Activated CD4-positive, CD25-positive, alpha-beta regulatory T cell treated with anti-CD3 and anti-CD28 coated beads, Interleukin-2, amount 50 U/mL, for 72 hours (primary cell): ENCODE measurements around the gene ZGLP1.
"Not testable (repeated sequence)": the region's sequence is repeated elsewhere in the genome, so short reads cannot be mapped to it uniquely, and the experiment has no call there.

ENCODE experiments used
- DNase-seq: peaks from one replicate; pipeline ENCODE4 v3.0.0; 2021

The ZGLP1 gene

DNA sequence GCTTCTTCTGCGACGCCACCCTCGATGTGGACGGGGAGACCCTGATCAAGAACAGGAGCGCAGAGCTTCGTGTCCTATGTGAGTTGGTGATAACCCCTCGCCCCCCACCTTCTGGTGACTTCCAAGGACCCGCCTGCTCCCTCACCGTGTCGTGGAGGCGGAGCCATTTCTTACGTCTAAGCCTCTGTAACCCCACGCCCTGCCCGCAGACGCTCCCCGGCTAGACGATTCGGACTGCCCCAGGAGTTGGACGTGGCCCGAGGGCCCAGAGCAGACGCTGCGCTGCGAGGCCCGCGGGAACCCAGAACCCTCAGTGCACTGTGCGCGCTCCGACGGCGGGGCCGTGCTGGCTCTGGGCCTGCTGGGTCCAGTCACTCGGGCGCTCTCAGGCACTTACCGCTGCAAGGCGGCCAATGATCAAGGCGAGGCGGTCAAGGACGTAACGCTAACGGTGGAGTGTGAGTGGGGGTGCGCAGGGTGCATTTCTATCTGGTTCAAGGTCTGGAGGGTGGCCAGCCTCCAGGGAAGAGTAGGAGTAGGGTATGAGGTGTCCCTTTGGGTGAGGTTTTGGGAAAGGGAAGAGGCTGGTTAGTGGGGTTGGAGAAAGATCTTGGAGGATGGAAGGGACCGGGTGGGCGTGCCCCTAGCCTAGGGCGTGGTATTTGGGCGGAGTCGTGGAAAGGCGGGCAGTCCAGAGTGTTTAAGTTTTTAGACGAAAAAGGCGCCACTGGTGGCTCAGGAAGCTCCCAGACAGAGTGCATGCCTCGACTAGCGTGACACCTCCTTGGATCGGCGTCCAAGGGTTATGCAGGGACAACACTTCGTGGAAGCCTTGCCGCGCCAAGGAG, 16.6 kb downstream of the ZGLP1 start:
- DNase-seq = no peak

DNA sequence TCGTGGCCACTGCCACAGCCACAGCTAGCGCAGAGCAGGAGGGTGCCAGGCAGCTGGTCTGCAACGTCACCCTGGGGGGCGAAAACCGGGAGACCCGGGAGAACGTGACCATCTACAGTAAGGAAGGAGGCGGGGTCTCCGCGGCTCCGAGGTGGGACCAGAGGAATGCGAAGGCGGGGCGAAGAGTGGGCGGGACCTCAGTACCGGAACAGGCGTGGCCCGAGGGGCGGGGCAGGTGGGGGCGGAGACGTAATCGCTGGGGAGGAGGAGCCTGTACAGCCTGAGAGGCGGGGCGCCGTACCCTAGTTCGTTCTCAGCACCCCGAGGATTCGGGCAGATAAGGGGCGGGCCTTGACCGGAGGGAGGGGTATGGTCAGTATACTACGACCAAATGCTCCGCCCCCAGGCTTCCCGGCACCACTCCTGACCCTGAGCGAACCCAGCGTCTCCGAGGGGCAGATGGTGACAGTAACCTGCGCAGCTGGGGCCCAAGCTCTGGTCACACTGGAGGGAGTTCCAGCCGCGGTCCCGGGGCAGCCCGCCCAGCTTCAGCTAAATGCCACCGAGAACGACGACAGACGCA, 17.3 kb downstream of the ZGLP1 start:
- peak; percentile 71 for DNase-seq

DNA sequence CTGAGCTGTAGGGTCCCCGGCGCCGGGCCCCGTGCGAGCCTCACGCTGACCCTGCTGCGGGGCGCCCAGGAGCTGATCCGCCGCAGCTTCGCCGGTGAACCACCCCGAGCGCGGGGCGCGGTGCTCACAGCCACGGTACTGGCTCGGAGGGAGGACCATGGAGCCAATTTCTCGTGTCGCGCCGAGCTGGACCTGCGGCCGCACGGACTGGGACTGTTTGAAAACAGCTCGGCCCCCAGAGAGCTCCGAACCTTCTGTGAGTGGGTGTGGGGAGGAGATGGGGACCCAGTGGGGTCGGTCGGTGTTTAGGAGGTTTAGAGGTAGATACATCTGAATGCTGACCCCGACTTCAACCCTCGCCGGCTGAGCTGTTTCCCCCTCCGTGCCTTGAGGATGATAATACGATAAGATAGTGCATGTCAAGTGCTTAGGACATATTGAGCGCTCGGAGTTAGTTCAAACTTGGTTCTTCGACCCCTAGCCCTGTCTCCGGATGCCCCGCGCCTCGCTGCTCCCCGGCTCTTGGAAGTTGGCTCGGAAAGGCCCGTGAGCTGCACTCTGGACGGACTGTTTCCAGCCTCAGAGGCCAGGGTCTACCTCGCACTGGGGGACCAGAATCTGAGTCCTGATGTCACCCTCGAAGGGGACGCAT, 17.9 kb downstream of the ZGLP1 start:
- no peak for DNase-seq

DNA sequence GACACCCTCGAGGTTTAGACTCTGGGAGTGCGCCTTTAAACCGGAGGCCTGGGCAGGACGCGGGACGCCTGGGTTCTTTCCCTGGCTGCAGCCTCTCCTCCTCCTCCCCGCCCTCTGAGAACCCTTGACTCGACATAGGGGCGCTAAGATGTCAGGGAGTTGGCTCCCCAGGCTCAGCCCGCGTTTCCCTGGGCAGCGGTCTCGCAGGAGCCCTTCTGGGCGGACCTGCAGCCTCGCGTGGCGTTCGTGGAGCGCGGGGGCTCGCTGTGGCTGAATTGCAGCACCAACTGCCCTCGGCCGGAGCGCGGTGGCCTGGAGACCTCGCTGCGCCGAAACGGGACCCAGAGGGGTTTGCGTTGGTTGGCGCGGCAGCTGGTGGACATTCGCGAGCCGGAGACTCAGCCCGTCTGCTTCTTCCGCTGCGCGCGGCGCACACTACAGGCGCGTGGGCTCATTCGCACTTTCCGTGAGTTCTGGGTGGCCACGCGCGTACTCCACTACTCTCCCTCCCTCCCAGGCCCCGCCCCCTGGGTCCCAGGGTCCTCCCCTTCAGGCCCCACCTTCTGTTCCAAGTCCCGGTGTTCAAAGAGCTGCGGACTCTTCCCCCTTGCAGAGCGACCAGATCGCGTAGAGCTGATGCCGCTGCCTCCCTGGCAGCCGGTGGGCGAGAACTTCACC, 18.6 kb downstream of the ZGLP1 start:
- no peak for DNase-seq

DNA sequence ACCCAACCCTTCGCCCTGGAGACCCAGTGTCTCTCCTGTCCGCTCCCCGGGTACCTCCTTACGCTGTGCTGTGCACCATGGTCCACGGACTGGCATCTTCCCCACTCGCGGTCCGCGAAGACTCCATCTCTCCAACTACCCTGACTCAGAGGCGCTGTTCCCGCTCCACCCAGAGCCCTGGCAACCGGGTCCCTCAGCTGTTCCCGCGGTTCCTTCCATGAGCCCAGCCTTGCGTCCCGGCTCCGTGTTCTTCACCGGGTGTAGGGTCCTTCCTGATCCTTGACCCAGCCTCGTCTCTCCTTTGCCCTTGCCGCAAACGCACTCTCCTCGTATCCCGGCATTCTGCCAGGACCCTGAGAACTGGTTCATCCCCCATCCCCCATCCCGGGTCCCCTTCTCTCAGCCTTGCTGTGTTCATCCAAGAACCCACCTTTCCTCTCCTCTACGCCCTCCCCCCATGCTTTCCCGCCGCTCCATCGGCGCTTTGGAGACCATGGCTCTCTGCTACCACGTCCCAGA, 19.2 kb downstream of the ZGLP1 start:
- DNase-seq = no peak

DNA sequence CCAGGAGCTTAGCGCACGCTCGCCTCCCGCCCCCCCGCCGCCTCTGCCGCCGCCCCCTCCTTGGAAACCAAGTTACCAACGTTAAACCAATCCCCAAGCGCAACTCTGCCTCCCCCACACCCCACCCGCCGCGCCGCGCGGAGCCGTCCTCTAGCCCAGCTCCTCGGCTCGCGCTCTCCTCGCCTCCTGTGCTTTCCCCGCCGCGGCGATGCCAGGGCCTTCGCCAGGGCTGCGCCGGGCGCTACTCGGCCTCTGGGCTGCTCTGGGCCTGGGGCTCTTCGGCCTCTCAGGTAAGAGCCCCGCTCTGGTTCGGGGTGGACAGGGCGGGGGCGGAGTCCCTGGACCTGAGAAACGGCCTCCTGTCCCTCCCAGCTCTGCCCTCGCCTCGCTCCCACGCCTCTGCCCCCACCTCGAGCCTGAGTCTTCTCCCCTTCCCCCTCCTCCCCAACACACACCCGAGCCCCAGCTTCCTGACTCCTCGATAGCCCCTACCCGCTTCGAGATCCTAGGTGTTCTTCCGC, 19.7 kb downstream of the ZGLP1 start, which contains the start of gene ICAM5:
Gene ICAM5, plus strand, starts transcription at position 117 of the 521 bp plus-strand sequence. Its CDS starts 92 bp downstream, at position 209.
- DNase-seq = no peak

DNA sequence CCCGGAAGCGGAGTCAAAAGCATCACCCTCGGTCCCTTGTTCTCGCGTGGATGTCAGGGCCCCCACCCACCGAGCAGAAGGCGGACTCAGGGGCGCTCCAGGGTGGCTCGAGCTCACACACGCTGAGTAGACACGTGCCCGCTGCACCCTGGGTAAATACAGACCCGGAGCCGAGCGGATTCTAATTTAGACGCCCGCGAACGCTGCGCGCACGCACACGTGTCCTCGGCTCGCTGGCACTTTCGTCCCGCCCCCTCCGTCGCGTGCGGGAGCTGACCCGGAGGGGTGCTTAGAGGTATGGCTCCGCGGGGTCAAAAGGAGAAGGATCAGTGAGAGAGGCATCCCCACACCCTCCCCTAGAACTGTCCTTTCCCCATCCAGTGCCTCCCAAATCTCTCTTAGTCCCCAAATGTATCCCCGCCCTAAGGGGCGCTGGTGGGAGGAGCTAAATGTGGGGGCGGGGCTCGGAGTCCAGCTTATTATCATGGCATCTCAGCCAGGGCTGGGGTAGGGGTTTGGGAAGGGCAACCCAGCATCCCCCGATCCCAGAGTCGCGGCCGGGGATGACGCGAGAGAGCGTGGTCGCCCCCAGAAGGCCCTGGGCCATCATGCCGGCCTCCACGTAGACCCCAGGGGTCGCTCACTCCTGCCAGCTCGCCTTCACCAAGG, 20.3 kb downstream of the ZGLP1 start:
- peak; percentile 66 for DNase-seq

DNA sequence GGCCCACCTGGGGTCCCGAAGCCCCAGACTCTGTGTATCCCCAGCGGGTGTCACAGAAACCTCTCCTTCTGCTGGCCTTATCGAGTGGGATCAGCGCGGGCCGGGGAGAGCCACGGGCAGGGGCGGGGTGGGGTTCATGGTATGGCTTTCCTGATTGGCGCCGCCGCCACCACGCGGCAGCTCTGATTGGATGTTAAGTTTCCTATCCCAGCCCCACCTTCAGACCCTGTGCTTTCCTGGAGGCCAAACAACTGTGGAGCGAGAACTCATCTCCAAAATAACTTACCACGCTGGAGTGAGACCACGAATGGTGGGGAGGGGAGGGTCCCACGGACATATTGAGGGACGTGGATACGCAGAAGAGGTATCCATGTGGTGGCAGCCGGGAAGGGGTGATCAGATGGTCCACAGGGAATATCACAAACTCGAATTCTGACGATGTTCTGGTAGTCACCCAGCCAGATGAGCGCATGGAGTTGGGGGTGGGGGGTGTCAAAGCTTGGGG, 20.9 kb downstream of the ZGLP1 start:
- no peak for DNase-seq

DNA sequence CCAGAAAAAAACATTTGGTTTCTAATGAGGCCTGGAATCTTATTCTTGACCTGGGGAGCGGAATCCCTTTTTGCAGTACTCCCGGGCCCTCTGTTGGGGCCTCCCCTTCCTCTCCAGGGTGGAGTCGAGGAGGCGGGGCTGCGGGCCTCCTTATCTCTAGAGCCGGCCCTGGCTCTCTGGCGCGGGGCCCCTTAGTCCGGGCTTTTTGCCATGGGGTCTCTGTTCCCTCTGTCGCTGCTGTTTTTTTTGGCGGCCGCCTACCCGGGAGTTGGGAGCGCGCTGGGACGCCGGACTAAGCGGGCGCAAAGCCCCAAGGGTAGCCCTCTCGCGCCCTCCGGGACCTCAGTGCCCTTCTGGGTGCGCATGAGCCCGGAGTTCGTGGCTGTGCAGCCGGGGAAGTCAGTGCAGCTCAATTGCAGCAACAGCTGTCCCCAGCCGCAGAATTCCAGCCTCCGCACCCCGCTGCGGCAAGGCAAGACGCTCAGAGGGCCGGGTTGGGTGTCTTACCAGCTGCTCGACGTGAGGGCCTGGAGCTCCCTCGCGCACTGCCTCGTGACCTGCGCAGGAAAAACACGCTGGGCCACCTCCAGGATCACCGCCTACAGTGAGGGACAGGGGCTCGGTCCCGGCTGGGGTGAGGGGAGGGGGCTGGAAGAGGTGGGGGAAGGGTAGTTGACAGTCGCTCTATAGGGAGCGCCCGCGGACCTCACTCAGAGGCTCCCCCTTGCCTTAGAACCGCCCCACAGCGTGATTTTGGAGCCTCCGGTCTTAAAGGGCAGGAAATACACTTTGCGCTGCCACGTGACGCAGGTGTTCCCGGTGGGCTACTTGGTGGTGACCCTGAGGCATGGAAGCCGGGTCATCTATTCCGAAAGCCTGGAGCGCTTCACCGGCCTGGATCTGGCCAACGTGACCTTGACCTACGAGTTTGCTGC, 22.5 kb downstream of the ZGLP1 start, which contains the start of gene ICAM4:
Gene ICAM4, plus strand, starts transcription at position 153 of the 935 bp plus-strand sequence. Its CDS starts 58 bp downstream, at position 211.
- DNase-seq = no peak

DNA sequence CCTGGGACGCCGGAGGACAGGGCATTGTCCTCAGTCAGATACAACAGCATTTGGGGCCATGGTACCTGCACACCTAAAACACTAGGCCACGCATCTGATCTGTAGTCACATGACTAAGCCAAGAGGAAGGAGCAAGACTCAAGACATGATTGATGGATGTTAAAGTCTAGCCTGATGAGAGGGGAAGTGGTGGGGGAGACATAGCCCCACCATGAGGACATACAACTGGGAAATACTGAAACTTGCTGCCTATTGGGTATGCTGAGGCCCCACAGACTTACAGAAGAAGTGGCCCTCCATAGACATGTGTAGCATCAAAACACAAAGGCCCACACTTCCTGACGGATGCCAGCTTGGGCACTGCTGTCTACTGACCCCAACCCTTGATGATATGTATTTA, 24.2 kb downstream of the ZGLP1 start:
- DNase-seq = no peak

DNA sequence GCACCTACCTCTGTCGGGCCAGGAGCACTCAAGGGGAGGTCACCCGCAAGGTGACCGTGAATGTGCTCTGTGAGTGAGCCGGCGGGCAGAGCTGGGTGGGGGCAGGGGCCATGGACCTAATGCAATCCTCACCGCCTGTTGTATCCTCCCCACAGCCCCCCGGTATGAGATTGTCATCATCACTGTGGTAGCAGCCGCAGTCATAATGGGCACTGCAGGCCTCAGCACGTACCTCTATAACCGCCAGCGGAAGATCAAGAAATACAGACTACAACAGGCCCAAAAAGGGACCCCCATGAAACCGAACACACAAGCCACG, 24.7 kb downstream of the ZGLP1 start:
- DNase-seq = no peak

DNA sequence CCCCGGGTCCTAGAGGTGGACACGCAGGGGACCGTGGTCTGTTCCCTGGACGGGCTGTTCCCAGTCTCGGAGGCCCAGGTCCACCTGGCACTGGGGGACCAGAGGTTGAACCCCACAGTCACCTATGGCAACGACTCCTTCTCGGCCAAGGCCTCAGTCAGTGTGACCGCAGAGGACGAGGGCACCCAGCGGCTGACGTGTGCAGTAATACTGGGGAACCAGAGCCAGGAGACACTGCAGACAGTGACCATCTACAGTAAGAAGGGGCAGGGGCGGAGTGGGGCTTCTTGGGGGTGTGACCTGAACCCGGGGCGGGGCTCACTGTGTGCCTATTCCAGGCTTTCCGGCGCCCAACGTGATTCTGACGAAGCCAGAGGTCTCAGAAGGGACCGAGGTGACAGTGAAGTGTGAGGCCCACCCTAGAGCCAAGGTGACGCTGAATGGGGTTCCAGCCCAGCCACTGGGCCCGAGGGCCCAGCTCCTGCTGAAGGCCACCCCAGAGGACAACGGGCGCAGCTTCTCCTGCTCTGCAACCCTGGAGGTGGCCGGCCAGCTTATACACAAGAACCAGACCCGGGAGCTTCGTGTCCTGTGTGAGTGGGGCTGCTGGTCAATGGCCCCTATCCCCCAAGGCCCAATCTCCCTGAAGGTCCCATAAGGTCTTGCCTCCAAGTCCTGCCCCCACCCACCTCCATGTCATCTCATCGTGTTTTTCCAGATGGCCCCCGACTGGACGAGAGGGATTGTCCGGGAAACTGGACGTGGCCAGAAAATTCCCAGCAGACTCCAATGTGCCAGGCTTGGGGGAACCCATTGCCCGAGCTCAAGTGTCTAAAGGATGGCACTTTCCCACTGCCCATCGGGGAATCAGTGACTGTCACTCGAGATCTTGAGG, 25.3 kb downstream of the ZGLP1 start:
- DNase-seq = no peak

DNA sequence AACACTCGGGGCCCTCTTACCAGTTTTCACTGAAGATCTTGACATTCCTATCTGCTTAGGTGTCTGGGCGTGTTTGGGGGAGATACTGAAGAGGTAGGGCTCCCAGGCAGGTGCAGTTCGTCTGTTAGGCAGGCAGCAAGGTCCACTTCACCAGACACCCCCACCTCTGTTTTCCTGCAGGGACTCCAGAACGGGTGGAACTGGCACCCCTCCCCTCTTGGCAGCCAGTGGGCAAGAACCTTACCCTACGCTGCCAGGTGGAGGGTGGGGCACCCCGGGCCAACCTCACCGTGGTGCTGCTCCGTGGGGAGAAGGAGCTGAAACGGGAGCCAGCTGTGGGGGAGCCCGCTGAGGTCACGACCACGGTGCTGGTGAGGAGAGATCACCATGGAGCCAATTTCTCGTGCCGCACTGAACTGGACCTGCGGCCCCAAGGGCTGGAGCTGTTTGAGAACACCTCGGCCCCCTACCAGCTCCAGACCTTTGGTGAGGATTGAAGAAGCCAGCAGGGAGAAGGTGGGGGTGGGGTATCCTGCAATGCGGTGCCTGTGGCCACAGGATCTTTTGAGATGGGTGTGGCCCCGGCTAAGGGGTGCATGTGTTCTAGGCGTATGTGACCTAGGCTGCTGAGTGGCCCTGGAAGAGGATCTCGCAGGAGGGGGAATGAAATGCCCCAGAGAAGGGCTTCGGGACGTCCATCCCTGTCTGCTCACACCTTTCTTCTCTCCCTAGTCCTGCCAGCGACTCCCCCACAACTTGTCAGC, 26.1 kb downstream of the ZGLP1 start:
- no peak for DNase-seq

DNA sequence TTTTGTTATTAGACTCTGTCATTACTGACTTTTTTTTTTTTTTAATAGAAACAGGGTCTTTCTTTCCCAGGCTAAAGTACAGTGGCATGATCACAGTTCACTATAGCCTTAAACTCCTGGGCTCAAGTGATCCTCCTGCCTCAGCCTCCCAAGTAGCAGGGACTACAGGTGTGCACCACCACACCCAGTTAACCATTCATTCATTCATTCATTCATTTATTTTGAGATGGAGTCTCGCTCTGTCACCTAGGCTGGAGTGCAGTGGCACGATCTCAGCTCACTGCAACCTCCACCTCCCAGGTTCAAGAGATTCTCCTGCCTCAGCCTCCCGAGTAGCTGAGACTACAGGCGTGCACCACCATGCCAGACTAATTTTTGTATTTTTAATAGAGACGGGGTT, 27.6 kb downstream of the ZGLP1 start:
- not testable (repeated sequence) for DNase-seq

DNA sequence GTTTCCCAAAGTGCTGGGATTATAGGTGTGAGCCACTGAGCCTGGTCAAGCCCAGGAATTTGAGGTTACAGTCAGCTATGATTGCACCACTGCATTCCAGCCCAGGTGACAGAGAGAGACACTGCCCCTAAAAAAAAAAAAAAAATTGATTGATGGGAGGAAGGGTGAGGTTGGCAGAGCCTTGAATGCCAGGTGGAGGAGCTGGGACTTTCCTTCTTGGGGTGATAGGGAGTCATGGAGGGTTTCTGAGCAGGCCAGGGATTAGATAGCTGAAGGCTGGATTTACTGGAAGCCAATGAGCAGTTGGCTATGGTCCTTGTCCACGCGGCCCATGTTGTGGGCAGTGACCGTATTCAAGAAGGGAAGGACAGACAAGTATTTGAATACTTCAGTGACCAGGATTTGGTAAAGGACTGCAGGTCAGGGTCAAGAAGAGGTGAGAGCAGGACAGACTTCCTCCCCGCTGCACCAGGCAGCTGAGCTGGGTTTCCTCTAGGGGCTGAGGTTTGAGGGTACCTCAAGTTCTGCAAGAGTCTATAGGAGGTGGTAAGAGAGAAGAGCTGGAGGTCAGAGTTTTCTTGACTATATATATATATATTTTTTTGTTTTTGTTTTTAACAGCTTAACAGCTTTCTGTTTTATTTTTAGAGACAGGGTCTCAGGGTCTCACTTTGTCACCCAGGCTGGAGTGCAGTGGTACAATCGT, 29.7 kb downstream of the ZGLP1 start:
- DNase-seq = no peak

DNA sequence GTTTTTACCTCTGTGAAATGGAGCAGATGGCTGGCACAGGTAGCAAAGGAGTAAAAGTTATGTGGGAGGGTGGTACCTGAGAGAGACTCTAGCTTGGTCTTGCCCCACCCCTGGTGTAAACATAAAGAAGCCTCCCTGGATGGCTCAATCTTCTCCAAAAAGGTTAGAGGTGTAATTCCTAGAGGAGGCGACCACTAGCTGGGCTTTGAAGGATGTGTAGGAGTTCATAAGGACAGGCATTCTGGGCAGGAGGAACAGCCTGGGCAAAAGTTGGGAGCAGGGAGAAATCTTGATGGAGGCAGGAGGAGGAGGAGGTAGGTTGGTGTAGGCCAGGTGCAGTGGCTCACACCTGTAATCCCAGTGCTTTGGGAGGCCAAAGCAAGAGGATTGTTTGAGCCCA, 30.7 kb downstream of the ZGLP1 start:
- DNase-seq = no peak

DNA sequence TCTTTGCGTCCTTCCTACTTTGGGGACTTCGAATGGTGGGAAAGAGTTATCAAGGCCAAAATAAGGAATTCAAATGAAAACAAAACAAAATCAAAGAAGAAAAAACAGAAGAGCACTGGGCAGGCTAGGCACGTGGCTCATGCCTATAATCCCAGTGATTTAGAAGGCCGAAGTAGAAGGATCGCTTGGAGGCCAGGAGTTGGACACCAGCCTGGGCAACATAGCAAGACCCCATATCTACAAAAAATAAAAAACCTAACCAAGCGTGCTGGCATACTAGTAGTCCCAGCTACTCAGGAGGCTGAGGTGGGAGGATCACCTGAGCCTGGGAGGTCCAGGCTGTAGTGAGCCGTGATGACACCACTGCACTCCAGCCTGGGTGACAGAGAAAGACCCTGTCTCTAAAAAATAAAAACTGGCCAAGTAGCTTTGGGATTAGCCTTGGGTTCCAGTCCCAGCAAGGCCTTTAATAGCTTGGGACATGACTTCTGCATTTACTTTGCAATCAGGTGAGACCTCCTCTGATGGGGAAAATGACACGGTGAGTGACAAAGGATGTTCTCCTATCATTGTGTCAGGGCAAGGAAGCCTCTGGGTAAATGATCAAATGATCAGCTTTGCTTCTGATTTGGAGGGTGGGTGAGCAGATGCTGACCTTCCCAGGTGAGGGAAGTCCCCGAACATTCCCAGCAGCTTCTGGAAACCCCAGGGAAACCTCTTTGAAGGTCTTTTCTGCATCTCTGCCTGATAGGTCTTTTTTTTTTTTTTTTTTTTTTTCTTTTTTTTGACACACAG, 31.6 kb downstream of the ZGLP1 start:
- no peak for DNase-seq

DNA sequence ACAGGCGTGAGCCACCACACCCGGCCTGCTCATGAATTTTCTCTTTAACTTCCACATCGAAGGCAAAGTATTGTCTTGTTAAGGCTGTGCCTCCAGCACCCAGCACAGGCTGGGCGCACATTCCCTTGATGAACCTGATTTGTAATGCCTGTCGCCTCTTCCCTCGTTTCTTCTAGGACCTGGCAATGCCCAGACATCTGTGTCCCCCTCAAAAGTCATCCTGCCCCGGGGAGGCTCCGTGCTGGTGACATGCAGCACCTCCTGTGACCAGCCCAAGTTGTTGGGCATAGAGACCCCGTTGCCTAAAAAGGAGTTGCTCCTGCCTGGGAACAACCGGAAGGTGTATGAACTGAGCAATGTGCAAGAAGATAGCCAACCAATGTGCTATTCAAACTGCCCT, 35.0 kb downstream of the ZGLP1 start:
- no peak for DNase-seq
